Measurements from ENCODE around the gene ACTRT1.

- no peak for TF ChIP-seq EZH2 (IDR thresholded peaks at IDR 0.05)
- no peak for TF ChIP-seq POLR2AphosphoS5 (IDR thresholded peaks at IDR 0.05; ENCODE audit: borderline replicate concordance, low read depth, low read length)
- no peak for TF ChIP-seq FOXP2 (optimal IDR thresholded peaks at IDR 0.05; ENCODE audit: control extremely low read depth, extremely low read length, insufficient read depth)
Measured at GRCh38 chrX:128057421-128057820, 5.2 kb upstream of the ACTRT1 start.
